ENCODE measurements around the gene MPPED2.

- TF ChIP-seq CTCF (IDR thresholded peaks at IDR 0.05) (no peak), POLR2AphosphoS5 (IDR thresholded peaks at IDR 0.05) (no peak)
Measured at GRCh38 chr11:30446520-30446919, 139.6 kb downstream of the MPPED2 start.
